H9 (cell line): ENCODE data around the gene TMEM208. TPM values are rescaled to one million over a fixed set of nuclear protein-coding genes. Genes with fewer than 3 reads are reported as not detected.

Experiments
- DNase-seq: peaks from one replicate; pipeline ENCODE4 v3.0.0-alpha.2; 2017
- H2AFZ ChIP-seq: one replicate; pipeline ENCODE4 v1.6.1; 2013; ENCODE audit warnings: mild to moderate bottlenecking, low read length, control low read depth, moderate library complexity
- H2AK5ac ChIP-seq: 2 replicates; pipeline ENCODE4 v1.6.1; 2013; ENCODE audit warnings: low read length, control low read depth, mixed read lengths; ENCODE audit not compliant: insufficient read length
- H2BK120ac ChIP-seq: one replicate; pipeline ENCODE4 v1.6.1; 2013; ENCODE audit warnings: low read depth, mild to moderate bottlenecking, low read length, control low read depth, inconsistent platforms; ENCODE audit not compliant: poor library complexity, severe bottlenecking
- H2BK12ac ChIP-seq: 2 replicates; pipeline ENCODE4 v1.6.1; 2013; ENCODE audit warnings: low read length, control low read depth, mixed read lengths, low read depth; ENCODE audit not compliant: insufficient read length
- H2BK15ac ChIP-seq: 2 replicates; pipeline ENCODE4 v1.6.1; 2013; ENCODE audit warnings: low read depth, low read length, control low read depth
- H2BK20ac ChIP-seq: one replicate; pipeline ENCODE4 v1.6.1; 2013; ENCODE audit warnings: low read depth, mild to moderate bottlenecking, low read length, control low read depth, inconsistent platforms; ENCODE audit not compliant: poor library complexity, severe bottlenecking
- H2BK5ac ChIP-seq: 2 replicates; pipeline ENCODE4 v1.6.1; 2013; ENCODE audit warnings: low read length, control low read depth, mixed read lengths; ENCODE audit not compliant: insufficient read length
- H3K14ac ChIP-seq: 2 replicates; pipeline ENCODE4 v1.6.1; 2013; ENCODE audit warnings: low read length, control low read depth; ENCODE audit not compliant: insufficient read depth
- H3K18ac ChIP-seq: 2 replicates; pipeline ENCODE4 v1.6.1; 2013; ENCODE audit warnings: low read depth, mild to moderate bottlenecking, mixed read lengths, low read length, control low read depth; ENCODE audit not compliant: insufficient read length
- H3K23ac ChIP-seq: 2 replicates; pipeline ENCODE4 v1.6.1; 2013; ENCODE audit warnings: low read length, control low read depth, mixed read lengths, low read depth; ENCODE audit not compliant: insufficient read length
- H3K23me2 ChIP-seq: 2 replicates; pipeline ENCODE4 v1.6.1; 2013; ENCODE audit warnings: low read depth, mild to moderate bottlenecking, mixed read lengths, low read length, control low read depth; ENCODE audit not compliant: insufficient read length, poor library complexity, severe bottlenecking
- H3K27ac ChIP-seq: 2 replicates; pipeline ENCODE4 v1.5.1; 2013; ENCODE audit warnings: low read length, control low read depth, mixed read lengths, low read depth; ENCODE audit not compliant: insufficient read length
- H3K27me3 ChIP-seq: 2 replicates; pipeline ENCODE4 v1.6.1; 2013; ENCODE audit warnings: low read length, control low read depth, inconsistent platforms; ENCODE audit not compliant: insufficient read depth
- H3K4ac ChIP-seq: 2 replicates; pipeline ENCODE4 v1.6.1; 2013; ENCODE audit warnings: low read depth, mild to moderate bottlenecking, control low read depth, inconsistent platforms, low read length, moderate library complexity
- H3K4me1 ChIP-seq: 2 replicates; pipeline ENCODE4 v1.6.1; 2013; ENCODE audit warnings: low read length, control low read depth, inconsistent platforms; ENCODE audit not compliant: insufficient read depth
- H3K4me2 ChIP-seq: 2 replicates; pipeline ENCODE4 v1.6.1; 2013; ENCODE audit warnings: low read length, control low read depth, mixed read lengths; ENCODE audit not compliant: insufficient read length, insufficient read depth
- H3K56ac ChIP-seq: 2 replicates; pipeline ENCODE4 v1.6.1; 2013; ENCODE audit warnings: low read depth, mild to moderate bottlenecking, mixed read lengths, low read length, control low read depth; ENCODE audit not compliant: insufficient read length
- H3K79me1 ChIP-seq: 2 replicates; pipeline ENCODE4 v1.6.1; 2013; ENCODE audit warnings: low read depth, mild to moderate bottlenecking, moderate library complexity, low read length, control low read depth, inconsistent platforms; ENCODE audit not compliant: insufficient read depth, poor library complexity, severe bottlenecking
- H3K79me2 ChIP-seq: 2 replicates; pipeline ENCODE4 v1.6.1; 2013; ENCODE audit warnings: low read length, control low read depth, inconsistent platforms; ENCODE audit not compliant: insufficient read depth
- H3K9ac ChIP-seq: 2 replicates; pipeline ENCODE4 v1.6.1; 2013; ENCODE audit warnings: low read length, control low read depth, mixed read lengths; ENCODE audit not compliant: insufficient read length; ENCODE audit errors: extremely low read depth
- H3K9me3 ChIP-seq: one replicate; pipeline ENCODE4 v1.6.1; 2013; ENCODE audit warnings: low read depth, low read length, inconsistent platforms; ENCODE audit not compliant: control insufficient read depth
- H3T11ph ChIP-seq: one replicate; pipeline ENCODE4 v1.6.1; 2013; ENCODE audit warnings: mild to moderate bottlenecking, low read length, control low read depth, inconsistent platforms
- H4K20me1 ChIP-seq: one replicate; pipeline ENCODE4 v1.6.1; 2013; ENCODE audit not compliant: control insufficient read depth, insufficient read length, insufficient read depth
- H4K5ac ChIP-seq: 2 replicates; pipeline ENCODE4 v1.6.1; 2013; ENCODE audit warnings: low read depth, mild to moderate bottlenecking, mixed read lengths, low read length, control low read depth; ENCODE audit not compliant: insufficient read length
- H4K8ac ChIP-seq: replicated peaks from 2 replicates; pipeline ENCODE4 v1.6.1; 2013; ENCODE audit warnings: low read length, control low read depth, mixed read lengths, low read depth; ENCODE audit not compliant: insufficient read length
- H4K91ac ChIP-seq: 2 replicates; pipeline ENCODE4 v1.6.1; 2013; ENCODE audit warnings: low read depth, mild to moderate bottlenecking, moderate library complexity, mixed read lengths, low read length, control low read depth; ENCODE audit not compliant: insufficient read length
- H3K27ac Mint-ChIP-seq, 3 experiments: 2 replicates in 2 of 3; 3 replicates in 1 of 3; pipeline ENCODE4 v1.8.0; 2020 to 2021; ENCODE audit warnings: mixed read lengths in 3 of 3, mild to moderate bottlenecking in 1 of 3, moderate library complexity in 1 of 3
- H3K27me3 Mint-ChIP-seq: 2 replicates; pipeline ENCODE4 v1.8.0; 2021; ENCODE audit warnings: low read depth, mild to moderate bottlenecking, moderate library complexity, mixed read lengths
- H3K36me3 Mint-ChIP-seq, 3 experiments: 2 replicates in 2 of 3; 3 replicates in 1 of 3; pipeline ENCODE4 v1.8.0; 2020 to 2021; ENCODE audit warnings: low read depth in 3 of 3, mixed read lengths in 3 of 3; ENCODE audit not compliant: insufficient read depth in 1 of 3
- H3K4me1 Mint-ChIP-seq, 2 experiments: 2 replicates each; pipeline ENCODE4 v1.8.0; 2020; ENCODE audit warnings: mixed read lengths in 2 of 2
- H3K4me3 Mint-ChIP-seq, 2 experiments: 2 replicates in 1 of 2; 3 replicates in 1 of 2; pipeline ENCODE4 v1.8.0; 2020 to 2021; ENCODE audit warnings: mild to moderate bottlenecking in 2 of 2, mixed read lengths in 2 of 2, moderate library complexity in 1 of 2
- H3K9me3 Mint-ChIP-seq, 2 experiments: 2 replicates in 1 of 2; 3 replicates in 1 of 2; pipeline ENCODE4 v1.8.0; 2020; ENCODE audit warnings: mild to moderate bottlenecking in 2 of 2, mixed read lengths in 2 of 2, moderate library complexity in 1 of 2
- WGBS: extraction: QIAGEN DNeasy Blood & Tissue Kit; methylation state at CpG from one replicate; pipeline ENCODE4 v1.1.7; 2013; ENCODE audit warnings: missing lambda C conversion rate, low lambda C conversion rate, mixed read lengths; ENCODE audit not compliant: insufficient read length; ENCODE audit errors: extremely low coverage; 5-methylcytosine and 5-hydroxymethylcytosine counted together
- total RNA-seq: library from RNA; stranded (reverse); gene quantifications from 2 replicates; pipeline ENCODE4 v1.2.1, GENCODE V29; 2021
- TF ChIP-seq, protein P1 (sequence below): fragments of 200-600 bp; sonication (generic); conservative IDR thresholded peaks from 3 replicates; pipeline ENCODE4 v1.8.0; 2021; ENCODE audit warnings: antibody characterized with exemption, mild to moderate bottlenecking

Gene TMEM208
- total RNA-seq, 1 experiment from 2014 or later, result 42.6 TPM

DNA sequence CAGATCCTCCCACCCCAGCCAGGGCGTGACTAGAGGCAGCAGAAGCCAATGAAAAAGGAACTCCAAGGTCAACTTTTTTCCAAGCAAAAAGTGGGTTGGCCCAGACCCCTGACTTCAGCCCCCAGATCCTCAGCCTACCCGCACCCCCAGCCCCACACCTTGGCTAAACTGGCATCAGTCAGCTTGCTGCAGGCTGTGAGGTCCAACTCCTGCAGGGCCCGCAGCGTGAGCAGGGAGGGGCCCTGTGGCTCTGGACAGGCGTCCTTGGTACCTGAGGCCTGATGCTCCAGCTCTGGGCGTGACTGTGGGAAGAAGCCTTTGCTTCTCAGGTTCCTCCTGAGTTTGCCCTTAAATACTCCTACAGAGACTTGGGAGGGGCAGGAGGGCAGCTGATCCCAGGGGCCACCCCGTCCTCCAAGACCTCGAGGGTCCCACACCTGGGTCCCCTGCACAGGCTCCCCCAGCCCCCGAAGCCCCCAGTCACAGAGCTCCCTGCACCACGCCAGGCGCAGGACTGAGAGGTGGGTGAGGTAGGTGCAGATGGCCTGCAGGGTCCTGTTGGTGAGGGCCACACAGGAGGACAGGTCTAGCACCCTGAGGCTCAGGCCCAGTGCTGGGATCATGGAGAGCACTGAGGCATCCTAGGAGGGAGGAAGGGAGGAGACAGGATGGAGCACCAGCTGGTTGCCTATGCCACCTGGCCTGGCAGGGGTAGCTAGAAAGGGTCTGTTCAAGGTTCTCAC, 18.6 kb upstream of the TMEM208 start:
- no peak for DNase-seq
- H3K9ac ChIP-seq, result no peak overlapping the region
- H3K56ac ChIP-seq, result no peak overlapping the region
- no peak overlapping the region for H2AK5ac ChIP-seq
- no peak overlapping the region for H2BK120ac ChIP-seq
- H2BK12ac ChIP-seq, result no peak overlapping the region
- no peak overlapping the region for H2BK20ac ChIP-seq
- H3K4me1 Mint-ChIP-seq, result peaks cover 10 to 12% of the 10 kb centered on the region in 2 experiments; a peak in 3 of 4 replicates
- no peak overlapping the region for H4K5ac ChIP-seq
- H4K91ac ChIP-seq, result no peak overlapping the region
- no peak overlapping the region for H3K4me3 Mint-ChIP-seq
- H3K36me3 Mint-ChIP-seq, result peaks cover 0 to 4% (median 0%) of the 10 kb centered on the region in 3 experiments; a peak in 2 of 7 replicates
- no peak overlapping the region for H2BK15ac ChIP-seq
- H3K23me2 ChIP-seq, result no peaks in the 10 kb centered on the region
- no peak overlapping the region for H3K4ac ChIP-seq
- H3T11ph ChIP-seq, result no peak overlapping the region
- no peak overlapping the region for H3K4me2 ChIP-seq
- H2AFZ ChIP-seq, result no peak overlapping the region
- H3K9me3 ChIP-seq, result no peaks in the 10 kb centered on the region
- H3K27ac ChIP-seq, result no peak overlapping the region
- no peak overlapping the region for H3K14ac ChIP-seq
- no peak overlapping the region for H2BK5ac ChIP-seq
- no peaks in the 10 kb centered on the region for H3K79me1 ChIP-seq
- H3K18ac ChIP-seq, result no peak overlapping the region
- WGBS, result no CpG with 5 or more reads among the region's 11 CpGs
- no peak overlapping the region for H3K23ac ChIP-seq
- TF ChIP-seq, protein P1, sequence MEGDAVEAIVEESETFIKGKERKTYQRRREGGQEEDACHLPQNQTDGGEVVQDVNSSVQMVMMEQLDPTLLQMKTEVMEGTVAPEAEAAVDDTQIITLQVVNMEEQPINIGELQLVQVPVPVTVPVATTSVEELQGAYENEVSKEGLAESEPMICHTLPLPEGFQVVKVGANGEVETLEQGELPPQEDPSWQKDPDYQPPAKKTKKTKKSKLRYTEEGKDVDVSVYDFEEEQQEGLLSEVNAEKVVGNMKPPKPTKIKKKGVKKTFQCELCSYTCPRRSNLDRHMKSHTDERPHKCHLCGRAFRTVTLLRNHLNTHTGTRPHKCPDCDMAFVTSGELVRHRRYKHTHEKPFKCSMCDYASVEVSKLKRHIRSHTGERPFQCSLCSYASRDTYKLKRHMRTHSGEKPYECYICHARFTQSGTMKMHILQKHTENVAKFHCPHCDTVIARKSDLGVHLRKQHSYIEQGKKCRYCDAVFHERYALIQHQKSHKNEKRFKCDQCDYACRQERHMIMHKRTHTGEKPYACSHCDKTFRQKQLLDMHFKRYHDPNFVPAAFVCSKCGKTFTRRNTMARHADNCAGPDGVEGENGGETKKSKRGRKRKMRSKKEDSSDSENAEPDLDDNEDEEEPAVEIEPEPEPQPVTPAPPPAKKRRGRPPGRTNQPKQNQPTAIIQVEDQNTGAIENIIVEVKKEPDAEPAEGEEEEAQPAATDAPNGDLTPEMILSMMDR, result no peak
- no peak overlapping the region for H3K27ac Mint-ChIP-seq
- no peaks in the 10 kb centered on the region for H3K79me2 ChIP-seq
- H3K9me3 Mint-ChIP-seq, result no peaks in the 10 kb centered on the region
- no peaks in the 10 kb centered on the region; the same call in 1 of the 2 replicates for H3K27me3 ChIP-seq
- no peak overlapping the region for H4K8ac ChIP-seq
- no peaks in the 10 kb centered on the region for H4K20me1 ChIP-seq
- peaks cover 20% of the 10 kb centered on the region for H3K27me3 Mint-ChIP-seq
- H3K4me1 ChIP-seq, result no peaks in the 10 kb centered on the region
